Peyer's patch (tissue), 4 donors: ENCODE measurements around the gene RMDN2. TPM values are rescaled to one million over a fixed set of nuclear protein-coding genes. Genes with fewer than 3 reads are reported as not detected.
"Not testable (repeated sequence)": the region's sequence is repeated elsewhere in the genome, so short reads cannot be mapped to it uniquely, and the experiment has no call there.

Experiments
- DNase-seq, 3 donors: peaks; one replicate each; pipeline ENCODE4 v3.0.0-alpha.2; 2017 to 2019
- H3K27ac ChIP-seq, 4 donors: fragments of 200-600 bp; sonication (generic); one replicate each; pipeline ENCODE4 v1.5.1; 2016 to 2019
- H3K27me3 ChIP-seq, 2 donors: fragments of 200-600 bp; sonication (generic); one replicate each; pipeline ENCODE4 v1.5.1; 2019
- H3K36me3 ChIP-seq, 3 donors: fragments of 200-600 bp; sonication (generic); one replicate each; pipeline ENCODE4 v1.5.1; 2016 to 2019
- H3K4me1 ChIP-seq, 4 donors: fragments of 200-600 bp; sonication (generic); one replicate each; pipeline ENCODE4 v1.5.1; 2016 to 2019
- H3K4me3 ChIP-seq, 4 donors: fragments of 200-600 bp; sonication (generic); 1 replicate in 3 of 4; 2 replicates in 1 of 4; pipeline ENCODE4 v1.5.1; 2016 to 2019; ENCODE audit warnings: mild to moderate bottlenecking in 1 of 4
- H3K9me3 ChIP-seq, 4 donors: fragments of 200-600 bp; sonication (generic); one replicate each; pipeline ENCODE4 v1.5.1; 2016 to 2019; ENCODE audit warnings: mild to moderate bottlenecking in 1 of 4
- CTCF ChIP-seq, 6 experiments: fragments of 450-650 bp in 4 of 6; fragments of 200-600 bp in 2 of 6; sonication (generic) in 1 of 6; IDR thresholded peaks; one replicate each; pipeline ENCODE4 v1.5.1; 2017 to 2019; ENCODE audit warnings: antibody characterized with exemption in 6 of 6, mild to moderate bottlenecking in 3 of 6, moderate library complexity in 1 of 6
- POLR2A ChIP-seq, 2 donors: fragments of 450-650 bp; IDR thresholded peaks; one replicate each; pipeline ENCODE4 v1.5.1; 2017; ENCODE audit warnings: antibody characterized with exemption in 2 of 2, mild to moderate bottlenecking in 2 of 2, moderate library complexity in 2 of 2
- total RNA-seq, 4 donors: library from RNA; depleted of rRNA; stranded (reverse); fragments of >200 nt; gene quantifications; one replicate each; pipeline ENCODE4 v1.1.0, GENCODE V29; 2016

RMDN2 gene
- total RNA-seq, 4 donors from 2014 or later, result 13.2 to 39.0 (median 30.9) TPM

GRCh38 chr2:37923308-37924055 lies 1.6 kb upstream of the RMDN2 start:
- H3K27ac ChIP-seq, result peak overlapping the region in 1 of 4 donors; percentile 93
- no peaks in the 10 kb centered on the region for H3K36me3 ChIP-seq
- H3K9me3 ChIP-seq, result no peaks in the 10 kb centered on the region
- no peak for TF ChIP-seq CTCF (IDR thresholded peaks at IDR 0.05)
- no peak for TF ChIP-seq POLR2A (IDR thresholded peaks at IDR 0.05)
- peak overlapping the region in 1 of 4 donors; percentile 73 for H3K4me3 ChIP-seq
- H3K4me1 ChIP-seq, result peaks cover 0 to 31% (median 0%) of the 10 kb centered on the region in 4 donors
- DNase-seq, result no peak
- H3K27me3 ChIP-seq, result no peaks in the 10 kb centered on the region

GRCh38 chr2:37926635-37927034 lies 1.5 kb downstream of the RMDN2 start:
- Histone ChIP-seq H3K4me3 (peak overlapping the region in 2 of 4 donors; percentile 25 to 69), H3K27ac (peak overlapping the region in 2 of 4 donors; percentile 44 to 90), H3K4me1 (peaks cover 0 to 31% (median 0%) of the 10 kb centered on the region in 4 donors), H3K27me3 (no peaks in the 10 kb centered on the region), H3K36me3 (peaks cover 0 to 19% (median 0%) of the 10 kb centered on the region in 3 donors), H3K9me3 (no peaks in the 10 kb centered on the region)
- TF ChIP-seq CTCF (IDR thresholded peaks at IDR 0.05) (no peak), POLR2A (IDR thresholded peaks at IDR 0.05) (no peak)
- DNase-seq, result no peak

- no peak for DNase-seq
- H3K4me3 ChIP-seq, result no peak overlapping the region
- H3K27ac ChIP-seq, result peak overlapping the region in 2 of 4 donors; percentile 58 to 71
- no peaks in the 10 kb centered on the region for H3K27me3 ChIP-seq
- H3K36me3 ChIP-seq, result peaks cover 0 to 20% (median 0%) of the 10 kb centered on the region in 3 donors
- H3K4me1 ChIP-seq, result peaks cover 0 to 22% (median 0%) of the 10 kb centered on the region in 4 donors
- no peaks in the 10 kb centered on the region for H3K9me3 ChIP-seq
- TF ChIP-seq CTCF (IDR thresholded peaks at IDR 0.05), result no peak
- TF ChIP-seq POLR2A (IDR thresholded peaks at IDR 0.05), result peak in 1 of 2 donors; percentile 25
Observed at GRCh38 chr2:37928377-37928776, 3.3 kb downstream of the RMDN2 start.

GRCh38 chr2:37930392-37930791 lies 5.3 kb downstream of the RMDN2 start:
- Histone ChIP-seq H3K4me1 (peaks cover 0 to 15% (median 2%) of the 10 kb centered on the region in 4 donors), H3K36me3 (peaks cover 0 to 20% (median 0%) of the 10 kb centered on the region in 3 donors), H3K27ac (peak overlapping the region in 1 of 4 donors; percentile 3)
- H3K27me3 ChIP-seq, H3K4me3 ChIP-seq, DNase-seq, H3K9me3 ChIP-seq: not testable (repeated sequence)

- not testable (repeated sequence) for H3K9me3 ChIP-seq, H3K27me3 ChIP-seq, H3K27ac ChIP-seq, H3K4me3 ChIP-seq, H3K4me1 ChIP-seq, DNase-seq
- H3K36me3 ChIP-seq, result peaks cover 0 to 20% (median 0%) of the 10 kb centered on the region in 3 donors
Observed at GRCh38 chr2:37932873-37933272, 7.8 kb downstream of the RMDN2 start.

GRCh38 chr2:37934591-37935513 lies 9.8 kb downstream of the RMDN2 start:
- Histone ChIP-seq H3K36me3 (peaks cover 0 to 18% (median 0%) of the 10 kb centered on the region in 3 donors), H3K9me3 (no peaks in the 10 kb centered on the region), H3K27me3 (no peaks in the 10 kb centered on the region), H3K27ac (peak overlapping the region in 2 of 4 donors; percentile 50 to 59), H3K4me1 (peaks cover 0 to 3% (median 0%) of the 10 kb centered on the region in 4 donors), H3K4me3 (peak overlapping the region in 1 of 4 donors; percentile 0)
- no peak for DNase-seq
- no peak for TF ChIP-seq POLR2A (IDR thresholded peaks at IDR 0.05)
- TF ChIP-seq CTCF (IDR thresholded peaks at IDR 0.05), result no peak

- H3K36me3 ChIP-seq, H3K4me3 ChIP-seq, DNase-seq, H3K9me3 ChIP-seq, H3K27me3 ChIP-seq, H3K4me1 ChIP-seq: not testable (repeated sequence)
- H3K27ac ChIP-seq, result peak overlapping the region in 1 of 4 donors; percentile 31
Observed at GRCh38 chr2:37937568-37937967, 12.5 kb downstream of the RMDN2 start.

GRCh38 chr2:37941267-37941666 lies 16.2 kb downstream of the RMDN2 start:
- H3K4me3 ChIP-seq, H3K36me3 ChIP-seq, H3K27ac ChIP-seq, DNase-seq, H3K4me1 ChIP-seq, H3K27me3 ChIP-seq, H3K9me3 ChIP-seq: not testable (repeated sequence)
